Measurements from ENCODE around the gene TES.
"Not testable (repeated sequence)": the region's sequence is repeated elsewhere in the genome, so short reads cannot be mapped to it uniquely, and the experiment has no call there.

TES gene

GRCh38 chr7:116293139-116293538 lies 82.8 kb downstream of the TES start:
- no peak for DNase-seq

- DNase-seq, result no peak
Observed at GRCh38 chr7:116293633-116294032, 83.3 kb downstream of the TES start.

GRCh38 chr7:116295903-116296302 lies 85.6 kb downstream of the TES start:
- not testable (repeated sequence) for DNase-seq

GRCh38 chr7:116298055-116298454 lies 87.7 kb downstream of the TES start:
- DNase-seq, result no peak

- no peak for DNase-seq
Observed at GRCh38 chr7:116298576-116298975, 88.2 kb downstream of the TES start.

- no peak for DNase-seq
Observed at GRCh38 chr7:116305485-116306408, 95.4 kb downstream of the TES start.

- DNase-seq, result no peak
Observed at GRCh38 chr7:116306409-116307048, 96.2 kb downstream of the TES start.

GRCh38 chr7:116307253-116307652 lies 96.9 kb downstream of the TES start:
- no peak for DNase-seq
